HG03571 (cell line): ENCODE results near the gene UGT1A4.
"Not testable (repeated sequence)": the region's sequence is repeated elsewhere in the genome, so short reads cannot be mapped to it uniquely, and the experiment has no call there.

Experiments used
- ATAC-seq: cut with Tn5 transposase; IDR thresholded peaks from one replicate; pipeline ENCODE4 v1.9.1; 2021; ENCODE audit not compliant: unreplicated experiment

Gene UGT1A4

DNA sequence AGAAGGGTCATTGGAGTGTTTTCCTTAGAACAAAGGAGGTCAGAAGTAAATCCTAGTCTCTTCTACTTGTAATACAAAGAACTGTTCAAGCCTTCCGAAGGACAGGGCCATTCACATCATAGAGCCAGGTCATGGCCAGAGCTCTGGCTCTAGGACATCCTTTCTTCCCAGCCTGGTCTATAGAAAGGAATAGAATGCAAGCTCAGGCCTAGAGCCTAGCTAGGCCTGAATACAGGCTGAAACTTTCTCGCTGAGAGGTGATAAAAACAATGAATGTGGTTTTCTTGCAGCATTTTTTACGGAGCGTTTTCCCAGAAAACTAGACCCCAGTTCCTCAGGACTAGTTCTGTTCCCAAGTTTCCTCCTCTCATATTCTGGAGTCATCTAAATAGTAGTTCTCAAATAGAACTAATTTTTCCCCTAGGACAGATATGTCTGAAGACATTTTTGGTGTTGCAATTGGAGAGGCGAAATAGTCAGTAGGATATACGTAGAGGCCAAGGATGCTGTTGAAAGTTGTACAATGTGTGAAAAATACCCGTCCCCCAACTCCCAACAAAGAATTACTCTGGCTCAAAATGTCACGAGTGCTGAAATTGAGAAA is 19.0 kb upstream of the UGT1A4 start:
- no peak for ATAC-seq

DNA sequence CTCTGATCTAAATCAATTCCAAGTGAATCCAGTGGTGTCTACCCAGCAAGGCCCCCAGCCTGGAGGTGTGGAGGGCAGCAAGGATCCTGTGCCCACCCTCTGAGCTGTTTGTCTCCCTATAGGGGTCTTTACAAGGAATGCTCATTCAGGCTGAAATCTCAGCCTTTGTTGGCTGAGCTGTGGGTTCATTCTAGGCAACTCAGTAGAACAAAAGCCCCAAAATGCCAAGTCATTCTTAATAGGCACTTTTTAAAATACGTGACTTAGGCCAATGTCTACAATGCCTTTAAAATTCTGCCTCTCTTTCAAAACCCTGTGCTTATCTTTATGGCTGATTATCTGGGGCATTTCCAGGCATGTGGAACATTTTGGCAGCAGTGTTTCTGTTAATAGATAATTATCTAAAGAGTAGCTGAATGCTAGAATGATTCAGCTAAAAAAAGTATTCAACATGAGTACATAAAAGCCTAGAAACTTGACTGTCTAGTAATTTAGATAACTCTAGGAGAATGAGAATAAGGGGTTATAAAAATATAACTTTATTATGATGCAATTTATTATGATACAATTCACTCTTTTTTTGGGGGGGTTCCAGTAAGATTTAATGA is 18.4 kb upstream of the UGT1A4 start:
- ATAC-seq: no peak

DNA sequence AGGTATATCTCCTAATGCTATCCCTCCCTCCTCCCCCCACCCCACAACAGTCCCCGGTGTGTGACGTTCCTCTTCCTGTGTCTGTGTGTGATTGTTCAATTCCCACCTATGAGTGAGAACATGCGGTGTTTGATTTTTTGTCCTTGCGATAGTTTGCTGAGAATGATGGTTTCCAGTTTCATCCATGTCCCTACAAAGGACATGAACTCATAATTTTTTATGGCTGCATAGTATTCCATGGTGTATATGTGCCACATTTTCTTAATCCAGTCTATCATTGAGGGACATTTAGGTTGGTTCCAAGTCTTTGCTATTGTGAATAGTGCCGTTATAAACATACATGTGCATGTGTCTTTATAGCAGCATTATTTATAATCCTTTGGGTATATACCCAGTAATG is 17.7 kb upstream of the UGT1A4 start:
- not testable (repeated sequence) for ATAC-seq

DNA sequence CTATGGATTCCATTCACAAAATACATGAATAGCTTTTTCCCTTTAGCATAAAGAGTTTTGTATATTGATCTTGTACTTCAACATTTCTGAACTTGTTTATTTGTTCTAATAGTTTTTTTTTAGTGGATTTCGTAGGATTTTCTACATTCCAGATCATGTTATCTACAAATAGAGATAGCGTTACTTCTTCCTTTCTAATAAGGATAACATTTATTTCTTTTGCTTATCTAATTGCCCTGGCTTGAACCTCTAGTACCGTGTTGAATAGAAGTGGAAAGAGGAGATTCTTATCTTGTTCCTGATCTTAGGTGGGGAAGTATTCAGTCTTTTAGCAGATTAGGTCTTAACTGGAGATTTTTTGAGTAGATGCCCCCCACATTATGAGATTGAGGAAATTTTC is 16.3 kb upstream of the UGT1A4 start:
- ATAC-seq: no peak

DNA sequence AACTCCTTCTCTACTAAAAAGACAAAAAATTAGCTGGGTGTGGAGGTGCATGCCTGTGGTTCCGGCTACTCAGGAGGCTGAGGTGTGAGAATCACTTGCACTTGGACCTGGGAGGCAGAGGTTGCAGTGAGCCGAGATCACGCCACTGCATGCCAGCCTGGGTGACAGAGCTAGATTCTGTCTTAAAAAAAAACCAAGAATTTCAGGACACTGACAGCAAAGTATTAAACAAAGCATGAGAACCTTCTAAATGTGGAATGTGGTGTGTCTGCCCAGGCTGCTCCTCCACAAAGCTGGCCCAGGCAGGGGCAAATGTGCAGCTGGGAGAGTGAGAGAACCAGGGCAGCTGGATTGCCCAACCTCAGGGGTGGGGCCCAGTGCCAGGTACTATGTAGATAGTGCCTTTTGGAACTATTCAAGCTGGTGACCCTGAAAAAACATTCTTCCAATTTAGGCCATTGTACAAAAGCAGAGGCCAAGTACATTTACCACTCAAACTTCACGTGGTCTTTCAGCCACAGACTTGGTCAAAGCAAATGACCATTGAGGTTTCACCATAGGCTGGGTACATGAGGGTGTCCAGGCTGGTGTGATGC is 12.5 kb upstream of the UGT1A4 start:
- no peak for ATAC-seq

DNA sequence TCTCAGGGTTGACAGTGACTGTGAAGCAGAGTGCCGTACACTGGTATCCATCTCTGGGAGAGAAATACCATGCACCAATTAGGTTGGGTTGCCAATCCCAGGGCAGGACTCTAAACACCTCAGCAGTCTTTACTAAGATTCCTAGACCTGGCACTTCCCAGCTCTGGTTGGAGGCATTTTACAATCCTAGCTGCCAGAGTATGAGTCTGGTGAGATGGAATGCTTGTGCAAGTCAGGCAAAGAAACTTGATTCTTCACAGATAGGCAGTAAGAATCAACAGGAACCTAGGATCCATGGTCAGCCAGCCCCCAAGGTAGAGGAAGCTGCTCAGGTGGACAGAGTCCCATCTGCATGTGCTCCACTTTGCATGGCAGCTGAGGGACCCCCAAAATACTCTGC is 11.8 kb upstream of the UGT1A4 start:
- no peak for ATAC-seq

DNA sequence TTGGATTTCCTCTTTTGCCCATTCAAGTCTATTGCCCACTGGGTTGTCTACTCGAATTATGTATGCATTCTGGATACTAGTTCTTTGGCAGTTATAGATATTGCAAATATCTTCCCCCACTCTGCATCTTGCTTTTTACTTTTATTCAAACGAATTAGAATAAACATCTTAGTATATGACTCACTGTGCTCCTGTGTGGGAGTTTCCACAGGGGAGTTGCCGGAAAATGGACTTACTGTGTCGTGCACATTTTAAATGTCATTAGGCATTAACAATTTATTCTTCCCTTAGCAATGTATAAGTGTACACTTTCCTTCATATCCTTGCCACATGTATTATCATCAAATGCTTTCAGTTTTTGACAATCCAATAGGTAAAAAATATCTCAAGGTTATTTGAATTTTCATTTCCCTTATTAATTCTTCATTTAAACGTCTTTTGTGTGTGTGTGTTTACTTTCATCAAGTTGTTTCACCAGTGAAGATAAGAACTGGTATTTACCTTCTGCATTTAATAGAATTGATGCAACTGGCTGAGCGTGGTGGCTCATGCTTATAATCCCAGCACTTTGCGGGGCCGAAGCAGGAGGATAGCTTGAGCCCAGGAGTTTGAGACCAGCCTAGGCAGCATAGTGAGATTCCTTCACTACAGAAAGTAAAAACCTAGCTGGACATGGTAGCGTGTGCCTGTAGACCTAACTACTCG is 10.4 kb upstream of the UGT1A4 start:
- ATAC-seq: no peak

DNA sequence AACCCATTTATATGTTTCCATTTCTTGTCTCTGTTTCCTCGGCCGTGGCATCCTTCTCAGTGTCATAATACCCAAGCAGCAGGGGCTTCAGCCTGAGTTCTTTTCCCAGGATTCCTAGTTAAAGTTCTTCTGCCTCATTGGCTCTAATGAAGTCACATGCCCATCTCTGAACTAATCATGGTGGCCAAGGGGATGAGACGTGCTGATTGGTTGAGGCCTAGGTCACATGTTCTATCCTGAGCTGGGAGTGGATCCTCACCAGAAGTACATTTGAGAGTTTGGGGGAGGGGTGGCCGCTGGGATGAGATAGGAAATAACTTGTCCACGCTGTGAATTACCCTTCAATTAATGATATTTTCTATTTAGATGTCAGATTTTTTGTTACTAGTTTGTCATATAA is 9.6 kb upstream of the UGT1A4 start:
- no peak for ATAC-seq

DNA sequence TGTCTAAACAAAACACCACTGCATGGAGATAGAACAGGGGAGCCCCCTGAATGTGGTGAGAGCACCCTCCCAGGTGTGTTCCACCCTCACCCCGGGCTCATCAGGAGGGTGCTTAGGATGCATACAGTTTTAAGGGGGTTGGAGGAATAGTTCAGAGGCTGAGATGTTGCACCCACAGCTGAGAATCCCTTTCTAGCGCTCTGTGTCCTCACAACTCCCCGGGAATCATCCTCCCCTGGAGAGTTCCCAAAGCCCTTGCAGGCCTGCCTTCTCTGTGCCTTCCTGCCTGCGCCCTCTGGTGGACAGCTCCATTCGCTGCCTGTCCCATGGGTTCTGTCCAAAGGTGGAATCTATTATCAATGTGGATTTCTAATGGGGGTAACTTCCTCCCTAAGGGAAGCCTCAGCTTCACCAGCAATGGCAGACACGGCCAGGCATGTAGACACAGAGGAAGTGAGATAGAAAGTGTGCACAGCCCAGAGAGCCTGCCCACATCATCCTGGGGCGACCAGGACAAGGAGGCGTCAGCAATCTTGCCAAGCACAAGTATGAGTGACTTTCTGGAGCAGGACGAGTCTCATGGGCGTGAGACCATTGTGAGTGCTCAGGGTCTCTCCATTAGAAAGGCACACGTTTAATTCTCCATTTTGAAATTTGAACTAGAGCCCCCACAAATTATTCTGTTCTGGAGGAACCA is 7.1 kb upstream of the UGT1A4 start:
- no peak for ATAC-seq

DNA sequence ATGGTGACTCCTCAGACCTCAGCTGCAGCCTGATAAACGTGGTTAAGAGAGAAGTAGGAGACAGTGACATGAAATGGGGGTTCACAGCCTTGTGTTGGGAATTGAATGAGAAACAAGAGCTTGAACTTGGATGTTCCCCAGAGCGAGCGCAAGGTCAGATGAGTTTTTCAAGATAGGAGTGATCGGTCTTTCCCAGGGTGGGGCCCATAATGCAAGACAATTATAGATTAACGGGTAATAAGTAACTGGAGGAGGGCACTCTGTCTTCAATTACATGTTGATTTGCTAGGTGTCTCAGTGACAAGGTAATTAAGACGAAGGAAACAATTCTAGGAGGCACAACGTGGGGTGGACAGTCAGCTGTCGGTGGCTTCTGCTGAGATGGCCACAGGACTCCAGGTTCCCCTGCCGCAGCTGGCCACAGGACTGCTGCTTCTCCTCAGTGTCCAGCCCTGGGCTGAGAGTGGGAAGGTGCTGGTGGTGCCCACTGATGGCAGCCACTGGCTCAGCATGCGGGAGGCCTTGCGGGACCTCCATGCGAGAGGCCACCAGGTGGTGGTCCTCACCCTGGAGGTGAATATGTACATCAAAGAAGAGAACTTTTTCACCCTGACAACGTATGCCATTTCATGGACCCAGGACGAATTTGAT is 5.8 kb upstream of the UGT1A4 start, which contains the start of gene UGT1A5:
Gene UGT1A5 (plus strand): TSS at position 297 of the 651 bp plus-strand sequence. CDS start 85 bp downstream, at position 382.
- no peak for ATAC-seq

DNA sequence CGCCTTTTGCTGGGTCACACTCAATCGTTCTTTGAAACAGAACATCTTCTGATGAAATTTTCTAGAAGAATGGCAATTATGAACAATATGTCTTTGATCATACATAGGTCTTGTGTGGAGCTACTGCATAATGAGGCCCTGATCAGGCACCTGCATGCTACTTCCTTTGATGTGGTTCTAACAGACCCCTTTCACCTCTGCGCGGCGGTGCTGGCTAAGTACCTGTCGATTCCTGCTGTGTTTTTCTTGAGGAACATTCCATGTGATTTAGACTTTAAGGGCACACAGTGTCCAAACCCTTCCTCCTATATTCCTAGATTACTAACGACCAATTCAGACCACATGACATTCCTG is 5.3 kb upstream of the UGT1A4 start:
- no peak for ATAC-seq

DNA sequence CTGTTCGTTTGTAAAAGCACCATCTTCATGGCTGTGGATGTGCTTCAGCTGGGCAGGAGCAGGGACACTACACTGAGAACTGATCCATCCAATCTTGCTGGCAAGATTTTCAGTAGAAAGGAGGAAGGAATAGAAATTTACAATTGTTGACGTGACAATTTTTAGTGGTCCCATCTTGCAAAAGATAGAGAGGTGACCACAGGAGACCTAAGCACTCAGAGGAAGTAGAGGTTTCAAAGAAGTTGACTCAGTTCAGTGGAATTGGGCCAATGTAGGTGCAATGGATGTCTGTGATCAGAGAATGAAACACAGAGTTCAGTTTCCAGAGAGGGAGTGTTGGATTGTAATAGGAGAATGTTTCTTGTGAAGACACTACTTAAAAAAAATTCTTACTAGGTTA is 4.4 kb upstream of the UGT1A4 start:
- no peak for ATAC-seq

DNA sequence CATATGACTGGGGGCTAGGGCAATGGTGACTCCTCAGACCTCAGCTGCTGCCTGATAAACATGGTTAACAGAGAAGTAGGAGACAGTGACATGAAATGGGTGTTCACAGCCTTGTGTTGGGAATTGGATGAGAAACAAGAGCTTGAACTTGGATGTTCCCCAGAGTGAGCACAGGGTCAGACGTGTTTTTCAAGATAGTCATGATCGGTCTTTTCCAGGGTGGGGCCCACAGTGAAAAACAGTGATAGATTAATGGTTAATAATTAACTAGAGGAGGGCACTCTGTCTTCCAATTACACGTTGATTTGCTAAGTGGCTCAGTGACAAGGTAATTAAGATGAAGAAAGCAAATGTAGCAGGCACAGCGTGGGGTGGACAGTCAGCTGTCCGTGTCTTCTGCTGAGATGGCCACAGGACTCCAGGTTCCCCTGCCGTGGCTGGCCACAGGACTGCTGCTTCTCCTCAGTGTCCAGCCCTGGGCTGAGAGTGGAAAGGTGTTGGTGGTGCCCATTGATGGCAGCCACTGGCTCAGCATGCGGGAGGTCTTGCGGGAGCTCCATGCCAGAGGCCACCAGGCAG is 10.3 kb downstream of the UGT1A4 start, which contains the start of gene UGT1A3:
Gene UGT1A3 (plus strand): TSS at position 320 of the 579 bp plus-strand sequence. CDS start 85 bp downstream, at position 405.
- ATAC-seq: no peak

DNA sequence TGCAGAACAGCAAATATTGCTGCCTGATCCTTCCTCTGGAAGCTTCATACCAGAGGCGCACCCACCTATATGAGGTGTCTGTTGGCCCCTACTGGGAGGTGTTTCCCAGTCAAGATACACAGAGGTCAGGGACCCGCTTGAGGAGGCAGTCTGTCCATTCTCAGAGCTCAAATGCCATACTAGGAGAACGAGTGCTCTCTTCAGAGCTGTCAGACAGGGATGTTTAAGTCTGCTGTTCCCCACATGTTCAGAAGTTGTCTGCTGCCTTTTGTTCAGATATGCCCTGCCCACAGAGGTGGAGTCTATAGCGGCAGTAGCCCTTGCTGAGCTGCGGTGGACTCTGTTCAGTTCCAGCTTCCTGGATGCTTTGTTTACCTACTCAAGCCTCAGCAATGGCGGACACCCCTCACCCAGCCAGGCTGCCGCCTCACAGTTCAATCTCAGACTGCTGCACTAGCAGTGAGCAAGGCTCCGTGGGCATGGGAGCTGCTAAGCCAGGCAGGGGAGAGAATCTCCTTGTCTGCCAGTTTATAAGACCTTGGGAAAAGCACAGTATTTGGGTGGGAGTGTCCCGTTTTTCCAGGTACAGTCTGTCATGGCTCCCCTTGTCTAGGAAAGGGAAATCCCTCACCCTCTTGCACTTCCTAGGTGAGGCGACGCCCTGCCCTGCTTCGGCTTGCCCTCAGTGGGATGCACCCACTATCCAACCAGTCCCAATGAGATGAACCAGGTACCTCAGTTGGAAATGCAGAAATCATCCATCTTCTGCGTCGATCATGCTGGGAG is 18.5 kb downstream of the UGT1A4 start:
- ATAC-seq: not testable (repeated sequence)

DNA sequence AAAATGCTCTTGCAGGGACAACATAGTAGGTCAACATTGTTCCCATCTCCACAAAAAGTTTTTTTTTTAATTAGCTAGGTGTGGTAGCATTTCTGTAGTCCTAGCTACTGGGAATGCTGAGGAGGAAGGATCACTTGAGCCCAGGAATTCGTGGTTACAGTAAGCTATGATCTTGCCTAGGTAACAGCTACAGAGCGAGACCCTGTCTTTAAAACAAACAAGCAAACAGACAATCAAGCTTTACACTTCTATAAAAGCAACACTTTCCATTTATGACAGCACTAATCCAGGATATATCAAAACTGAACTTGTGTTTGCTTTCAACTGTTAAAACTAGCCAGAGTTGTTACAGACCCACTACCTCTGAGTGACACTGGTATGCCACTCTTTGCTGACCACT is 22.3 kb downstream of the UGT1A4 start:
- no peak for ATAC-seq

DNA sequence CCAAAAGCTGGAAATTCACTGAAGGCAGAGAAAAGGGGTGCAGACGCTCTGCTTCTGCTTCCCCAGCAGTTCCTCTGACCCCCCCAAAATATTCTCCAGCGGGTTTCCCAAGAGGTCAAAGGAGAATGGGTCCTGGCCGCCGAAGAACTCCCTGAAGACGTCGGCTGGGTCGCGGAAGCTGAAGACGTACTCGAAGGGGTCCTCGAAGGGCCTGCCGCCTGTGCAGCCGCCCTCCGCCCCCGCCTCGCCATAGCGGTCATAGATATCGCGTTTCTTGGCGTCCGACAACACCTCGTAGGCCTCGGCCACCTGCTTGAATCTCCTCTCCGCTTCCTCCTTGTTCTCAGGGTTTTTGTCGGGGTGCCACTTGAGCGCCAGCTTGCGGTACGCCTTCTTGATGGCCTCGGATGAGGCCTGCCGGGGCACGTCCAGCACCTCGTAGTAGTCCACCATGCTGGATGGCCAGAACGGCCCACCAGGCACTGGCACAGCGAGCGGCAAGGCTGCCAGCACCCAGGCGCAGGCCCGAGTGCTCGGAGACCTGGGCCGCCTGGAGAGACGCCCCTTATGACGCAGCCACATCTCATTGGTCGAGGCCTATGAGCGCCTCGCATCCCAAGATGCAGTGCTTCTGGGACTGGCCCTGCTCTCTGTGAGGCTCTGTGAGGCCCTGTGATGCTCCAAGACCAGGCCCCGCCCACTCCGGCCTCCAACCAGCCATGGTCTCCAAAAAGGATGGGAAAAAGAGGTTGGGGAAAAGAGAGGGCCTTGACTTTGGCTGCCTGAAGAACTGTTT is 25.1 kb downstream of the UGT1A4 start:
- ATAC-seq: no peak

DNA sequence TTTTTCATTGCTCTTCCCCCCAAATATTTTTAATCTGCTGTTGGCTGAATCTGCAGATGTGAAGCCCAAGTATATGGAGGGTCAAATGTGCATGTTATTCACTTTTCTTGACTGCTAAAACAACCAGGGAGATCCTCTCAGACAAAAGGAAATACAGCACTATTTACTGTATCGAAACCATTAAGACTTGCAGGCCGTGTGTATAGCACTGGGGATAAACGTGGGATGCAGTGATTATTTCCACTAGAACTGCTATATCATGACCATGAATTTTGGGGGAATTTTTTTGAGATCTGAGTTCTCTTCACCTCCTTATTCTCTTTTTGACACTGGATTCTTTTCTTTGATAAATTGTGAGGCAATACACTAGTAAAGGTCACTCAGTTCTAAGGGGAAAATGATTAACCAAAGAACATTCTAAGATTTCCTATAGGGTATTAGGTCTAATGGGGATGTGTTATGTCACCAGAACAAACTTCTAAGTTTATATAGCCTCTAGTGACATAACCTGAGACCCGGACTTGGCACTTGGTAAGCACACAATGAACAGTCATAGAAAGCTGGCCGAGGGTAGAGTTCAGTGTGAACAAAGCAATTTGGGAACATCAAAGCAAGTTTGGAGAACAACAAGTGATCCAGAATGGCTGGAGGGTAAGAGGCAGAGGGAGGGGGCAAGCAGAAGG is 26.7 kb downstream of the UGT1A4 start:
- ATAC-seq: no peak

DNA sequence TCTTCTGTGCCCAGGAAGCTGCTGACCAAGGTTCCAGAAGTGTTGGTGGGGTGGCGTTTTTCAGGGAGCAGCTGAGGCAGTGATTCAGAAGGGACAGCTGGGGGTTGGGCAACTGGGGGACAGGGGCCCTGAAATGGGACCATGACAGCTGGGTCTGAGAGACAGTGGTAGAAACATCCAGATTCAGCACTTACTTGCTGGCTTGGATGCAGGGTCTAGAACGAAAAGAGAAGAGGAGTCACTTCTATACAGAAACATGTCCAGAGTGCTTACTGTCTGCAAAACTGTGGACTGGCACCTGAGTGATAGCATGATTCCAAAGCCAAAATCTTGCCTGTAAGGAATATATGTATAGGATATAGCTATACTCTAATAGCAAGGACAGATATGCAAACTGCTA is 27.3 kb downstream of the UGT1A4 start:
- not testable (repeated sequence) for ATAC-seq
